Small intestine (tissue), 7 donors: ENCODE data around the gene PINLYP. TPM values are rescaled to one million over a fixed set of nuclear protein-coding genes. Genes with fewer than 3 reads are reported as not detected.

Experiments
- DNase-seq, 2 donors: peaks; one replicate each; pipeline versions ENCODE4 v3.0.0 to v3.0.0-alpha.2; 2013
- FAIRE-seq: peaks from 2 replicates; lab custom pipeline; 2012; peaks lifted over from hg19 to GRCh38; lab: Jason Lieb, UNC
- H3K27ac ChIP-seq, 3 donors: one replicate each; pipeline ENCODE4 v1.5.1; 2013; ENCODE audit warnings: low read length in 2 of 3, mild to moderate bottlenecking in 2 of 3, control low read depth in 1 of 3, inconsistent platforms in 1 of 3, low read depth in 1 of 3, moderate library complexity in 1 of 3
- H3K27me3 ChIP-seq, 3 donors: one replicate each; pipeline ENCODE4 v1.6.1; 2013; ENCODE audit warnings: low read length in 3 of 3, inconsistent platforms in 1 of 3; ENCODE audit not compliant: control insufficient read depth in 3 of 3, insufficient read depth in 3 of 3
- H3K36me3 ChIP-seq, 3 donors: one replicate each; pipeline ENCODE4 v1.6.1; 2013; ENCODE audit warnings: low read length in 3 of 3, inconsistent platforms in 1 of 3, low read depth in 1 of 3, mild to moderate bottlenecking in 1 of 3, moderate library complexity in 1 of 3; ENCODE audit not compliant: control insufficient read depth in 3 of 3, insufficient read depth in 2 of 3
- H3K4me1 ChIP-seq, 3 donors: one replicate each; pipeline ENCODE4 v1.6.1; 2013; ENCODE audit warnings: low read length in 2 of 3, inconsistent platforms in 1 of 3, low read depth in 1 of 3, mild to moderate bottlenecking in 1 of 3, moderate library complexity in 1 of 3; ENCODE audit not compliant: control insufficient read depth in 3 of 3, insufficient read depth in 2 of 3
- H3K4me3 ChIP-seq, 3 donors: one replicate each; pipeline ENCODE4 v1.5.1; 2013; ENCODE audit warnings: low read length in 3 of 3, control low read depth in 1 of 3, inconsistent platforms in 1 of 3, low read depth in 1 of 3, mild to moderate bottlenecking in 1 of 3, moderate library complexity in 1 of 3
- H3K9me3 ChIP-seq, 2 donors: one replicate each; pipeline ENCODE4 v1.6.1; 2013; ENCODE audit warnings: low read depth in 1 of 2, low read length in 1 of 2; ENCODE audit not compliant: control insufficient read depth in 2 of 2, insufficient read depth in 1 of 2
- WGBS, 3 donors: extraction: QIAGEN DNeasy Blood & Tissue Kit; methylation state at CpG; one replicate each; pipeline ENCODE4 v1.1.7; 2013; 5-methylcytosine and 5-hydroxymethylcytosine counted together
- polyA plus RNA-seq, 4 donors: library from polyadenylated mRNA; stranded (reverse) in 3 of 4; unstranded in 1 of 4; fragments of 200-250 nt in 3 of 4; fragments of 120-200 nt in 1 of 4; gene quantifications; one replicate each; pipeline versions ENCODE4 v1.2.1 to v1.2.3, GENCODE V29; 2013
- donor health status: healthy with polysubstance abuse.
- donor health status: control.
- donor health status: control.
- donor health status: Bipolar disorder and iron deficiency.
- donor health status: healthy.

Gene PINLYP
- polyA plus RNA-seq, 4 donors: 5.1 to 13.8 (median 9.1) TPM

DNA sequence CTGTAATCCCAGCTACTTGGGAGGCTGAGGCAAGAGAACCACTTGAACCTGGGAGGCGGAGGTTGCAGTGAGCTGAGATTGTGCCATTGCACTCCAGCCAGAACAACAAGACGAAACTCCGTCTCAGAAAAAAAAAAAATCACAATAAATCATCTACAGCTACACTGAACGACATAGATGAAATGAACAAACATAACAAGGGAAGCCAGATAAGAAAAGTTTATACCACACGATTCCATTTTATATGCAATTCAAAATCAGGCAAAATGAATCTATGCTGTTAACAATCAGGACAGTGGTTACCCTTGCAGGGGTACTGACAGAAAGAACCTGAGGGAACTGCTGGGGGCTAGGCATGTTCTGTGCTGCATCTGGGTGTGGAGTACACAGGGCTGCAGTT lies 5.9 kb upstream of the PINLYP start:
- no peak overlapping the region for H3K27ac ChIP-seq
- H3K36me3 ChIP-seq: peaks cover 0 to 19% (median 2%) of the 10 kb centered on the region in 3 donors
- H3K27me3 ChIP-seq: no peaks in the 10 kb centered on the region
- no peak overlapping the region for H3K4me3 ChIP-seq
- no peak for DNase-seq
- WGBS, 3 donors: 87 to 89% (median 88%) methylated on average over 5 of the region's 5 CpGs
- FAIRE-seq: no peak
- H3K4me1 ChIP-seq: peaks cover 0 to 5% (median 0%) of the 10 kb centered on the region in 3 donors
- no peaks in the 10 kb centered on the region for H3K9me3 ChIP-seq

DNA sequence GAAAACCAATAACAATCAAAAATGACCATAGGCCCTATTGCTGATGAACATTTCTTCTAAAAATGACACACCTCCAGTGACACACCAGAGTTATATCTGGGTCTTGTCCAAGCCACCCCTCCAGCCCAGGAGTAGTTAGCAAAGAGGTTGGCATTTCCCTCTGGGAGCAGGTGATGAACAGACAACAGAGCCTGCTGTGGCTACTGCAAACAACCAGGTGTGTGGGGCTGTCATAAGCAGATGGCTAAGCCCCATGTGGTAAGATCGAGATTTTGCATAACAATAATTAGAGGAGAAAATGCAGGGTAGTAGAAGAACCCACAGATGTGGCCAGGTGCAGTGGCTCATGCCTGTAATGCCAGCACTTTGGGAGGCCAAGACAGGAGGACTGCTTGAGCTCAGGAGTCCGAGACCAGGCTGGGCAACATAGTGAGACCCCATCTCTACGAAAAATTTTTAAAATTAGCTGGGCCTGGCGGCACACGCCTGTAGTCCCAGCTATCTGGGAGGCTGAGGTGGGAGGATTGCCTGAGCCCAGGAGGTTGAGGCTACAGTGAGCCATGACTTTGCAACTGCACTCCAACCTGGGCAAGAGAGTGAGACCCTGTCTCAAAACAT lies 5.3 kb upstream of the PINLYP start:
- 83 to 85% (median 83%) methylated on average over 5 of the region's 5 CpGs for WGBS, 3 donors
- peaks cover 0 to 18% (median 2%) of the 10 kb centered on the region in 3 donors for H3K36me3 ChIP-seq
- no peaks in the 10 kb centered on the region for H3K9me3 ChIP-seq
- no peaks in the 10 kb centered on the region for H3K27me3 ChIP-seq
- no peak overlapping the region for H3K27ac ChIP-seq
- FAIRE-seq (no peak), DNase-seq (no peak)
- H3K4me1 ChIP-seq: peaks cover 0 to 8% (median 0%) of the 10 kb centered on the region in 3 donors
- H3K4me3 ChIP-seq: no peak overlapping the region

DNA sequence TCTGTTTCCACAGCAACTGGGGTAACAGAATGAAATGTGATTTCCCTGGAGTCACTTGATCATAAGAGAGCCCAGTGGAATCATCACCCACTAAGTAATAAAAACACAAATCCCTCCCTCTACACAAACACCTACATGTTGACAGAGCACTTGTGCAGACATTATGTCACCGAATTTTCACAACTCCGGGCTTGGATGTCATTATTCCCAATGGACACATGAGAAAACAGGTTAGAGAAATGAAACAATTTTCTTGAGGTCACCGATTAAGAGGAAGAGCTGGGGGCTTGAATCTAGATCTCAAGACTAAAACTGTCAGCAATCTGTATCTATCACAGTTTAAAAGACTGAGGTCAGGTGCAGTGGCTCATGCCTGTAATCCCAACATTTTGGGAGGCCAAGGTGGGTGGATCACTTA lies 3.4 kb upstream of the PINLYP start:
- H3K36me3 ChIP-seq: peaks cover 0 to 18% (median 2%) of the 10 kb centered on the region in 3 donors
- peak; percentile 21 to 36 for DNase-seq
- no peak for FAIRE-seq
- H3K4me3 ChIP-seq: no peak overlapping the region
- peak overlapping the region in 1 of 3 donors; percentile 55 for H3K27ac ChIP-seq
- peaks cover 0 to 16% (median 0%) of the 10 kb centered on the region in 3 donors for H3K4me1 ChIP-seq
- H3K9me3 ChIP-seq: no peaks in the 10 kb centered on the region
- 61 to 75% (median 71%) methylated on average over 3 of the region's 3 CpGs for WGBS, 3 donors
- H3K27me3 ChIP-seq: no peaks in the 10 kb centered on the region

- Histone ChIP-seq H3K9me3 (no peaks in the 10 kb centered on the region), H3K27ac (peak overlapping the region in 2 of 3 donors; percentile 79 to 83), H3K4me3 (peak overlapping the region; percentile 38 to 99 (median 85)), H3K27me3 (no peaks in the 10 kb centered on the region), H3K36me3 (peaks cover 0 to 18% (median 2%) of the 10 kb centered on the region in 3 donors), H3K4me1 (peaks cover 0 to 16% (median 0%) of the 10 kb centered on the region in 3 donors)
- FAIRE-seq: no peak
- no peak for DNase-seq
- 22 to 33% (median 27%) methylated on average over 12 of the region's 12 CpGs for WGBS, 3 donors
Measured at GRCh38 chr19:43574424-43575155, 1.0 kb upstream of the PINLYP start.

DNA sequence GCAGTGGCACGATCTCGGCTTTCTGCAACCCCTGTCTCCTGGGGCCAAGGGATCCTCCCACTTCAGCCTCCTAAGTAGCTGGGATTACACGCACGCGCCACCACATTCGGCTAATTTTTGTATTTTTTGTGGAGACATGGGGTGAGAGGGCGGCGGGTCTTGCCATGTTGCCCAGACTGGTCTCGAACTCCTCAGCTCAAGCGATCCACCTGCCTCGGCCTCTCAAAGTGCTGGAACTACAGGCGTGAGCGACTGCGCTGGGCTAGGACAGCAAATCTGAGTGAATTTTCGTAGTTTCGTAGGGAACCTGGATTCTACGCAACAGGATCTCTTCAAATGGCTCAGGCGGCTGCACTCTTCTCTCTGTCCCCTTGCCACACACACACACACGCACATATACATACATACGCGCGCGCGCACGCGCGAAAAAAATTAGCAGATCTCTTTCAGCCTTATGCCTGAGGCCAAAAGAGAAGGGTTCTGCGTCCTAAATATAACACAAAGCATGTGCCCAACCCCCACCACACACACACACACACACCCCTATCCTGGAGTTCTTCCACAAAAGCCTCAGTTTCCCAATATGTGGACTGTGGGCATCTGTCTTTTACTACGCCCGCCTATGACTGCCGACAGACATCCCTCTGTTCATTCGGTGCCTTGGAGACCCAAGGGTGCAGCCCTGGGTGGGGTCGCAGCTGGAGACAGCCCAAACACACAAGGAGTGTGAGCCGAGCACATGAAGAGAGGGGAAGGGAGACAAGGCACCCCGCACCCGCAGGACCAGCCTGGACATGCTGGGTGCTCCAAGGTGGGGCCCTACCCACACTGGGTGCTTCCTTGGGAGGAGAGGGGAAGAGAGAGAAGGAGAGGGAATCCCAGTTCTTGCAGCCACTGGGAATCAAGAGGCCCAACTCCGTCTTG lies 616 bp downstream of the PINLYP start:
- H3K27ac ChIP-seq: peak overlapping the region in 2 of 3 donors; percentile 63 to 76
- FAIRE-seq (no peak), DNase-seq (no peak)

GRCh38 chr19:43578787-43579186 lies 3.2 kb downstream of the PINLYP start:
- no peak overlapping the region for H3K4me3 ChIP-seq
- H3K4me1 ChIP-seq: peaks cover 0 to 34% (median 0%) of the 10 kb centered on the region in 3 donors
- FAIRE-seq (no peak), DNase-seq (no peak)
- H3K36me3 ChIP-seq: peaks cover 0 to 8% (median 0%) of the 10 kb centered on the region in 3 donors
- H3K9me3 ChIP-seq: no peaks in the 10 kb centered on the region
- WGBS, 3 donors: 90 to 92% (median 90%) methylated on average over 3 of the region's 3 CpGs
- no peaks in the 10 kb centered on the region for H3K27me3 ChIP-seq
- no peak overlapping the region for H3K27ac ChIP-seq

More for the DNA sequence above, 616 bp downstream of the PINLYP start:
- Histone ChIP-seq H3K27me3 (no peaks in the 10 kb centered on the region), H3K4me1 (peaks cover 0 to 26% (median 0%) of the 10 kb centered on the region in 3 donors), H3K9me3 (no peaks in the 10 kb centered on the region), H3K4me3 (peak overlapping the region in 2 of 3 donors; percentile 14 to 46), H3K36me3 (peaks cover 0 to 11% (median 2%) of the 10 kb centered on the region in 3 donors)
- 65 to 74% (median 68%) methylated on average over 37 of the region's 37 CpGs for WGBS, 3 donors

- Histone ChIP-seq H3K27ac (no peak overlapping the region), H3K9me3 (no peaks in the 10 kb centered on the region), H3K4me1 (peaks cover 0 to 28% (median 0%) of the 10 kb centered on the region in 3 donors), H3K27me3 (no peaks in the 10 kb centered on the region), H3K4me3 (peak overlapping the region in 1 of 3 donors; percentile 80), H3K36me3 (peaks cover 0 to 21% (median 0%) of the 10 kb centered on the region in 3 donors)
- DNase-seq: peak in 1 of 2 donors; percentile 28
- 65 to 70% (median 66%) methylated on average over 7 of the region's 7 CpGs for WGBS, 3 donors
- no peak for FAIRE-seq
Measured at GRCh38 chr19:43581467-43581866, 5.9 kb downstream of the PINLYP start.

GRCh38 chr19:43582495-43582894 lies 6.9 kb downstream of the PINLYP start:
- DNase-seq (no peak), FAIRE-seq (no peak)
- WGBS, 3 donors: 90 to 93% (median 92%) methylated on average over 2 of the region's 2 CpGs
- no peak overlapping the region for H3K4me3 ChIP-seq
- H3K9me3 ChIP-seq: no peaks in the 10 kb centered on the region
- peaks cover 0 to 23% (median 2%) of the 10 kb centered on the region in 3 donors for H3K36me3 ChIP-seq
- peaks cover 0 to 28% (median 0%) of the 10 kb centered on the region in 3 donors for H3K4me1 ChIP-seq
- no peak overlapping the region for H3K27ac ChIP-seq
- H3K27me3 ChIP-seq: no peaks in the 10 kb centered on the region
